ENCODE measurements around the gene PLCZ1.
"Not testable (repeated sequence)": the region's sequence is repeated elsewhere in the genome, so short reads cannot be mapped to it uniquely, and the experiment has no call there.

PLCZ1 gene

GRCh38 chr12:18703321-18703720 is 34.5 kb downstream of the PLCZ1 start:
- DNase-seq, result no peak

- DNase-seq, result no peak
Measured at GRCh38 chr12:18700271-18700670, 37.5 kb downstream of the PLCZ1 start.

- DNase-seq, result no peak
Measured at GRCh38 chr12:18696971-18697602, 40.7 kb downstream of the PLCZ1 start.

DNA sequence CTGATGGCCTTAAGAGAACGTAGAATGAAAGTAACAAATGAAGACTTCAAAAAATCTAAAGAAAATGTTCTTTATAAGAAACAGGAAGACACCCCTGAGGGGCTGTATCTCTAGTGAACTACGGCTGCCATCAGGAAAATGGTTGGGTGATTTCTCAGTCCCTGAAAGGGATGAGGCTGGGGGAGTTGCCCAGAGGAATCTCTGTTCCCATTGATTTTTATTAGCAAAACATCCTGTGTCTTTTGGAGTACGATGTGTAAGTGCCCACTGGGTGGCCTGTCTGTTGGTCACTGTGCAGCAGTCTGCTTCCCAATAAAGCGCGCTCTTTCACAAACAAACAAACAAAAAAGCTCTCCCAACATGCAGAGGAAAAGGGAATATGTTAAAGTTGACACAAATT is 43.8 kb downstream of the PLCZ1 start:
- not testable (repeated sequence) for DNase-seq

- no peak for DNase-seq
Measured at GRCh38 chr12:18690653-18691052, 47.2 kb downstream of the PLCZ1 start.

GRCh38 chr12:18689771-18690170 is 48.0 kb downstream of the PLCZ1 start:
- no peak for DNase-seq

- DNase-seq, result no peak
Measured at GRCh38 chr12:18684430-18684829, 53.4 kb downstream of the PLCZ1 start.

GRCh38 chr12:18683327-18684013 is 54.3 kb downstream of the PLCZ1 start:
- DNase-seq, result no peak

DNA sequence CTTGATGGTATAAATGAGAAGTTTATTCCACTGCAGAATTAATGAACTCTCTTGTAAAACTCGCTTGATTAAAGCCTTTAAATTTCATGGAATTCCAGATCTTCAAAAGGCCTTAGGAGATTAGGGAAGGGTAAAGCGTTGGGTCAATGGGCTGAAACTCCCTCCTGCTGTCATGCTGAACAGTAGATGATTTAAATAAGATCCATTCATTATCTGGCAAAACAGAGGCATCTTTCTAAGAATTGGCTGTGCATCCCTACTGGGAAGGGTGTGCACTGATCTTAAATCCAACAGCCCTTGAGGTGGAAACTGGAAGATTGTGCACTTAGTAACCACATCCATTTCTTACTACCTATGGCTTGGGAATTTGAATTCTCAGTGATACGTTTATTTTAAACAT is 56.0 kb downstream of the PLCZ1 start:
- DNase-seq, result no peak

- no peak for DNase-seq
Measured at GRCh38 chr12:18676996-18677588, 60.7 kb downstream of the PLCZ1 start.

GRCh38 chr12:18676141-18676540 is 61.7 kb downstream of the PLCZ1 start:
- DNase-seq, result no peak

DNA sequence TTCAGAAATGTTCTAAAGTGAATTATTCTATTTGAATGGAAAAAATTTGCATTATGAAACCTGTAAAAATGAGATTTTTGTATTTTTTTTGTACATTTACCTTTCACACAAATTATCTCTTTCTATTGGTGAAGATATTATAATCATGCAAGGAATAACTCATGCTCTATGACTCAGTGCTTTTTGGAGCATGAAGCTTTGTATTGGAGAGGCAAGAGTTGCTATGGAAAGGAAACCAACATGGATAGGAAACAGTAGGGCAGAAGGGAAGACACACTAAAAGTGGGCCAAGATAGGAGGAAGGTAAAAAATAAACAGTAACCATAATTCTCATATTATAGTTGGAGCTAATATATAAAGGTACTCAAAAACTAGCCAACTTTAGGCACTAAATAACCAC is 79.0 kb downstream of the PLCZ1 start:
- no peak for DNase-seq

GRCh38 chr12:18658179-18658578 is 79.6 kb downstream of the PLCZ1 start:
- no peak for DNase-seq

DNA sequence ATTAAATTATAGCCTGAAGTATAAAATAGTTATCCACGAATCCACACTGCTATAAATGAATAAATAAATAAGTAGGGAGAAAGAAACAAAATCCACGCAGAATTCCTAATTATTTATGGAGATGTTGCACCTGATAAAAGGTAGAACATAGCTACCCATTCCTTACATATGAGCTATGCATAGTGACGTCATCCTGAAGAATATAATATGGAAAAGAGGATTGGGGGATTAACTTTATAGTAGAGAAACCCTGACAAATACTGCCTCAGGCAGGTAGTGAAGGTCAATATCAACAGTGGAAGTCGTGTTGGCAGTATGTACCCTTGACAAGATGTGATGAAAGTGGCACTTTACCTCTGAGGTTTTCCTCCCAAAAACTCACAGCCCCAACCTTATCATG is 82.5 kb downstream of the PLCZ1 start:
- DNase-seq, result no peak

- DNase-seq, result no peak
Measured at GRCh38 chr12:18653465-18653864, 84.3 kb downstream of the PLCZ1 start.

GRCh38 chr12:18652596-18652995 is 85.2 kb downstream of the PLCZ1 start:
- no peak for DNase-seq

DNA sequence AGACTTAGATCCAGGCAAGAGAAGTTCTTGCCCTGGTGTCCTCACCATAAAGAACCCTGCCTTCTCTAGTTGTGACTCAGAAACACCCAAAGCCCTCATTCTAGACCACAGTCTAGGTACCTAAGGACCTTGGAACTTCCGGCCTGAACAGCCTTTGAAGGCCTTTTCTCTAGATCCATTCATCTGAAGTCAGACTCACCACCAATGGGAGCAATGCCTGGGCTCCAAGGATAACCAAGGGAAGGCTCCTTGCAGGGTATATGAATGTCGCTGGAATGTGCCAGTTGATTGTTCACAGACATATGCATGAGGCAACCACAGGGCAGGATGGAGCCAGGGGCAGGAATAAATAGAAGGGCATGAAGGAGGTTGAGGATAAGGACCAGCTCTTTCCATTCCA is 86.3 kb downstream of the PLCZ1 start:
- no peak for DNase-seq

- DNase-seq, result no peak
Measured at GRCh38 chr12:18646286-18646890, 91.4 kb downstream of the PLCZ1 start.

DNA sequence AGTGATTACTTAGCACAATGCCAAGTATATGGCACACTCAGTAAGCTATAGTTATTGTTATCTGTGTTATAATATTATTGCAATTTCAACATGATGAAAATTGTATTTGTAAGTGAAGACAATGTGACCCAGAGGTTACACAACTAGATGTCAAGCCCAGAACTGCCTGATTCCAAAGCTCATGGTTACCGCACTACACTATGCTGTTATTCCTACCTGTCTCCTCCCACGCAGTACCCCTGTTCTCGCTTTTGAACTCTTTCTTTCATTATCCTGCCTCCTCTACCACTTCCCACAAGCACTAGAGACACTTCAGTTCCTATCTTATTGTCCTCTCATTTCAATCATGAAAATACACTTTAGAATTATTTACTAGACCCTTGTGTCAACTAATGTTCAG is 93.2 kb downstream of the PLCZ1 start:
- no peak for DNase-seq

- DNase-seq, result no peak
Measured at GRCh38 chr12:18643681-18644080, 94.1 kb downstream of the PLCZ1 start.

DNA sequence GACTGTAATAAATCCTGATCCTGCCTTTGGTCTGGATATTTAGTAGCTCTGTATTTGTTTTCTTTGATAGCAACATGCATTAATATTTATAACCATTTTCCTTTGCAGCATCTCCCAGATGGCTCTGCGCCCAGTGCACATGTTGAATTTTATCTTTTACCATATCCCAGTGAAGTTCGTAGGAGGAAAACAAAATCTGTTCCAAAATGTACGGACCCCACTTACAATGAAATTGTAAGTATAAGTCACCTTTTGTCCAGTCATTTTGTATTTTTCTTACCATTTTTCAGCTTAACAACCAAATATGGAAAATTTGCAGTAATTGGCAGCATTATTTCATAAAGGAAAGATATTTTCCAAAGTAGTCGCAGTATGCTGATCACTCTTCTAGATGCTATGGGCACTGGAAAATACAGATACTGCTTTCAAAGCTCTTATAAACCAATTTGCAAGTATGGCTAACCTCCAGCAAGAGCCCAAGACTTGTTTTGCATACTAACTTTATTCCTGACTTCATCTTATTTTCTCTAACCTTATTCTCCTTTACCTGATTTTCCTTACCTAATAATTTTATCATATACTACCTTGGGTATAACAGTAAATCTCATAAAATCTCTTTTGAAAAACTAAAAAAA is 97.4 kb downstream of the PLCZ1 start:
- DNase-seq, result no peak

GRCh38 chr12:18634382-18634781 is 103.4 kb downstream of the PLCZ1 start:
- DNase-seq, result no peak

Data from CD4-positive, alpha-beta T cell treated with Interleukin-4 for 1 hour (primary cell).